GM12865 (cell line): ENCODE data around the gene MBD6.
"Not testable (repeated sequence)": the region's sequence is repeated elsewhere in the genome, so short reads cannot be mapped to it uniquely, and the experiment has no call there.

Experiments
- DNase-seq: peaks from one replicate; pipeline ENCODE4 v3.0.0; 2010; ENCODE audit warnings: low read depth
- H3K4me3 ChIP-seq: 2 replicates; pipeline ENCODE4 v1.5.1; 2011; ENCODE audit warnings: mild to moderate bottlenecking, low read depth, low read length, control low read depth
- TF ChIP-seq, protein P1 (sequence below): IDR thresholded peaks from 2 replicates; pipeline ENCODE4 v1.5.1; 2011; ENCODE audit warnings: low read length, control low read depth, low read depth, inconsistent platforms; ENCODE audit not compliant: insufficient read depth; ENCODE audit errors: missing control alignments

MBD6 gene

GRCh38 chr12:57500213-57500612, 22.4 kb upstream of the MBD6 start:
- no peak overlapping the region for H3K4me3 ChIP-seq
- DNase-seq = no peak
- TF ChIP-seq, protein P1, sequence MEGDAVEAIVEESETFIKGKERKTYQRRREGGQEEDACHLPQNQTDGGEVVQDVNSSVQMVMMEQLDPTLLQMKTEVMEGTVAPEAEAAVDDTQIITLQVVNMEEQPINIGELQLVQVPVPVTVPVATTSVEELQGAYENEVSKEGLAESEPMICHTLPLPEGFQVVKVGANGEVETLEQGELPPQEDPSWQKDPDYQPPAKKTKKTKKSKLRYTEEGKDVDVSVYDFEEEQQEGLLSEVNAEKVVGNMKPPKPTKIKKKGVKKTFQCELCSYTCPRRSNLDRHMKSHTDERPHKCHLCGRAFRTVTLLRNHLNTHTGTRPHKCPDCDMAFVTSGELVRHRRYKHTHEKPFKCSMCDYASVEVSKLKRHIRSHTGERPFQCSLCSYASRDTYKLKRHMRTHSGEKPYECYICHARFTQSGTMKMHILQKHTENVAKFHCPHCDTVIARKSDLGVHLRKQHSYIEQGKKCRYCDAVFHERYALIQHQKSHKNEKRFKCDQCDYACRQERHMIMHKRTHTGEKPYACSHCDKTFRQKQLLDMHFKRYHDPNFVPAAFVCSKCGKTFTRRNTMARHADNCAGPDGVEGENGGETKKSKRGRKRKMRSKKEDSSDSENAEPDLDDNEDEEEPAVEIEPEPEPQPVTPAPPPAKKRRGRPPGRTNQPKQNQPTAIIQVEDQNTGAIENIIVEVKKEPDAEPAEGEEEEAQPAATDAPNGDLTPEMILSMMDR = no peak

GRCh38 chr12:57502311-57502969, 20.2 kb upstream of the MBD6 start:
- not testable (repeated sequence) for DNase-seq, H3K4me3 ChIP-seq

GRCh38 chr12:57506541-57506940, 16.1 kb upstream of the MBD6 start:
- not testable (repeated sequence) for DNase-seq, H3K4me3 ChIP-seq

DNA sequence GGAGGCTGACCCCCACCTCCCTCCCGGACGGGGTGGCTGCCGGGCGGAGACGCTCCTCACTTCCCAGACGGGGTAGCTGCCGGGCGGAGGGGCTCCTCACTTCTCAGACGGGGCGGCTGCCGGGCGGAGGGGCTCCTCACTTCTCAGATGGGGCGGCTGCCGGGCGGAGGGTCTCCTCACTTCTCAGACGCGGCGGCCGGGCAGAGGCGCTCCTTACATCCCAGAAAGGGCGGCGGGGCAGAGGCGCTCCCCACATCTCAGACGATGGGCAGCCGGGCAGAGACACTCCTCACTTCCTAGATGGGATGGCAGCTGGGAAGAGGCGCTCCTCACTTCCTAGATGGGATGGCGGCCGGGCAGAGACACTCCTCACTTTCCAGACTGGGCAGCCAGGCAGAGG, 14.8 kb upstream of the MBD6 start:
- DNase-seq, H3K4me3 ChIP-seq: not testable (repeated sequence)

DNA sequence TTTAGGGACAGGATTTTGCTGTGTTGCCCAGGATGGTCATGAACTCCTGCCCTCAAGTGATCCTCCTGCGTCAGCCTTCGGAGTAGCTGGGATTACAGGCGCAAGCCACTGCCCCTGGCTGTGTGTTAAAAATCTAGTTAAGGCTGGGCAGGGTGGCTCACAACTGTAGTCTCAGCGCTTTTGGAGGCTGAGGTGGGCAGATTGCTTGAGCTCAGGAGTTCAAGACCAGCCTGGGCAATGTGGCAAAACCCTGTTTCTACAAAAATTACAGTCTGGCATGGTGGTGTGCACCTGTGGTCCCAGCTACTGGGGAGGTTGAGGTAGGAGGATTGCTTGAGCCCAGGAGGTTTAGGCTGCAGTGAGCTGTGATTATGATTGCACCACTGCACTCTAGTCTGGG, 11.5 kb upstream of the MBD6 start:
- no peak overlapping the region for H3K4me3 ChIP-seq
- TF ChIP-seq, protein P1 = no peak
- DNase-seq = no peak

GRCh38 chr12:57511588-57512325, 10.9 kb upstream of the MBD6 start:
- H3K4me3 ChIP-seq = no peak overlapping the region
- no peak for DNase-seq
- TF ChIP-seq, protein P1 = no peak

DNA sequence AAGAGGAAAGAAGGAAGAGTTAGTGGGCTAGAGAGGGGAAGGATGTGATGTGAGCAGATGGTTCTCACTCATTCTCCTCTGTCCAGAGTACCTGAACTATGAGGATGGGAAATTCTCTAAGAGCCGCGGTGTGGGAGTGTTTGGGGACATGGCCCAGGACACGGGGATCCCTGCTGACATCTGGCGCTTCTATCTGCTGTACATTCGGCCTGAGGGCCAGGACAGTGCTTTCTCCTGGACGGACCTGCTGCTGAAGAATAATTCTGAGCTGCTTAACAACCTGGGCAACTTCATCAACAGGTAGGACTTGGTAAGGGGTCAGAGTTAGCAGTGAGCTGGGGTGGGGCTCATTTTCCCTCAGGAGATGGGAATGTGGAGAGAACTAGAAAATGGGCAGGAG, 10.0 kb upstream of the MBD6 start:
- no peak overlapping the region for H3K4me3 ChIP-seq
- no peak for DNase-seq
- TF ChIP-seq, protein P1 = no peak

- TF ChIP-seq, protein P1 = no peak
- H3K4me3 ChIP-seq = no peak overlapping the region
- no peak for DNase-seq
Measured at GRCh38 chr12:57513266-57513665, 9.4 kb upstream of the MBD6 start.

- H3K4me3 ChIP-seq, DNase-seq: not testable (repeated sequence)
Measured at GRCh38 chr12:57513677-57514076, 8.9 kb upstream of the MBD6 start.

GRCh38 chr12:57514246-57514645, 8.4 kb upstream of the MBD6 start:
- not testable (repeated sequence) for H3K4me3 ChIP-seq, DNase-seq
